NCI-H1436 (cell line): ENCODE measurements around the gene NPY5R.

ENCODE experiments used
- DNase-seq: peaks from one replicate; lab custom pipeline; 2025; lab: John Stamatoyannopoulos, UW

NPY5R gene

DNA sequence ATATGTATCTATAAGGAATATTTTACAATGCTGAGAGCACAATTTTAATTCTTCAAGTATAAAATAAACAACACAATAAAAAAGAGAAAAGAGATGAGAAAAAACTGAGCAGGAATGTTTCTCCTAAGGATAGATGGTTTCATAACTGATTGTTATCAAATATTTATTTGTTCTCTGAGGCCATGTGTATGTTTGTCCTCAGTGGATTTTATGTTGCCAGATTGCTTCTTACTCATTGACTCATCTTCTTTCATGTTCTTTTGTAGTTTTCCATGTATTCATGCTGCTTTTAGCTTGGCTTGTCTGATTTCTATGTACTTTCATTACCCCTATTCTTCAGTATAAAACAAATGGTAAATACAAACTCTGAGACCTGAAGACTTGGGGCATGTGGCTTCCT is 41.2 kb downstream of the NPY5R start:
- no peak for DNase-seq

DNA sequence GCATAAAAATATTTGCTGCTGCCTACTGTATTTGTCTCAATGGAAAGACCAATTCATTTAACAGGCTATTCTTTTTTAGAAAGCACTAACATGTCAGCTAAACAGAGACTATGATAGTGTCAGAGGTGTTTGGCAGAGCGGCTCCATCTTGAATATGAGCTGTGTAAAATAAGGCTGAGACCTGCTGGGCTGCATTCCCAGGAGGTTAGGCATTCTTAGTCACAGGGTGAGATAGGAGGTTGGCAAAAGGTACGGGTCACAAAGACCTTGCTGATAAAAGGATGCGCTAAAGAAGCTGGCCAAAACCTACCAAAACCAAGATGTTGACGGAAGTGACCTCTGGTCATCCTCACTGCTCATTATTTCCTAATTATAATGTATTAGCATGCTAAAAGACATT is 41.8 kb downstream of the NPY5R start:
- no peak for DNase-seq

DNA sequence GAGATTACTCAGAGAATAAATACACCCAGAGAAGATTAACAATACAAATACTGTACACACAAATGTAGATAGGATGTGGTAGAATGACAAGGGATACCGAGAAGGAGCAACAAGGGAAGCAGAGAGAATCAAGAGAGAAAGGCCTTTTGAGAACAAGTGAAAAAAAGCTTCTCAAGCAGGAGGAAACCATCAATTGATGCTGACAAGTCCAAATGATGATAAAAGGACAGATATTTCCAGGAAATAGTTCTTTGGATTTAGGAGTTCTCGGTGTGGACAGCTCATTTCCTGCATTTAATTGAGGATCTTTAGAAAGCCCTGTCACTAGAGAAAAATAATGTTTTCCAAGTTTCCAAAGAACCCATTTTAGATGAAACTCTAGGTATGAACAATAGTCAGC is 48.1 kb downstream of the NPY5R start:
- DNase-seq, result no peak

DNA sequence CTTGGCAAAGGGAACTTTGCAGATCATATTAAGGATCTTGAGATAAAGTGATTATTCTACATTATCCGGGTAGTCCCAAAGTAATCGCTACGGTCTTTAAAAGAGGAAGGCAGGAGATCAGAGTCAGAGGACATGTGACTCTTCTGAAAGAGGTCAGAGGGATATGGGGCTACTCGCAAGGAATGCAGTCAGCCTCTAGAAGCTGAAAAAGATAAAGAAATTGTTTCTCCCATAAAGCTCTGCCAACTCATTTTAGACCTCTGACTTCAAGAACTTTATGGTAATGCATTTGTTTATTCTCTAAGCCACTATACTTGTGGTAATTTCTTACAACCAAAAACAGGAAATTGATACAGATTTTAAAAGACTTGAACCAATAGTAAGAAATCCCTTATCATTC is 48.6 kb downstream of the NPY5R start:
- DNase-seq, result no peak

DNA sequence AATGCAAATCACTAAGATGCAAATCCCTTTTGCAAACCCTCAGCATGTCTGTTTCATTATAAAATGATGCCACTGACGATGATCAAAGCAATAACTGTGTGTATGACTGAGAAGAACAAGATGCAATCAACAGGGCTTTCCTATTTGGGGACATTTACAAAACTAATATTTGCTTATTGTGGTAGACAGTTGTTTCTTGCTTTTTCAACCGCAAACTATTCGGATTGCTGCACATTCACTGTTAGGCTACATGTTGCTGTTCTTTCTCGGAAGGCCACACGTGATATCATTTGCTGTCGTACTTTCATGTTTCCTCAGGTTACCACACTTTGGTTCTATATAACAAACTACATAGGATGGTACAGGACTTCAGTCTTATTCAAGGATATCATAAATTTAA is 49.8 kb downstream of the NPY5R start:
- no peak for DNase-seq

DNA sequence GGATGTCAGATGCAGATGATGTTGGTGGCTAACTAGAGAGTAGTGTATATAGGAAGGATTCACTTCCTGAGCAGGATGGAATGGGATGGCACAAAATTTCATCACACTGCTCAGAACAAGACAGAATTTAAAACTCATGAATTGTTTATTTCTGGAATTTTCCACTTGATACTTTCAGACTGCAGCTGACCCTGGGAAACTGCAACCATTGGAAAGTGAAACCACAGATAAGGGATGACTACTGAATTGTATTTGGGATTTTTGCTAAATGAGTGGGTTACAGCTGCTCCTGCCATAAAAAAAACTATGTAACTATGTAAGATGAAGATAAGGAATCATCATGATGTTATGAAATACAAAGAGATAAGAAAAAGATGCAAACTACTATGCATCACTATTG is 51.4 kb downstream of the NPY5R start:
- DNase-seq, result no peak

DNA sequence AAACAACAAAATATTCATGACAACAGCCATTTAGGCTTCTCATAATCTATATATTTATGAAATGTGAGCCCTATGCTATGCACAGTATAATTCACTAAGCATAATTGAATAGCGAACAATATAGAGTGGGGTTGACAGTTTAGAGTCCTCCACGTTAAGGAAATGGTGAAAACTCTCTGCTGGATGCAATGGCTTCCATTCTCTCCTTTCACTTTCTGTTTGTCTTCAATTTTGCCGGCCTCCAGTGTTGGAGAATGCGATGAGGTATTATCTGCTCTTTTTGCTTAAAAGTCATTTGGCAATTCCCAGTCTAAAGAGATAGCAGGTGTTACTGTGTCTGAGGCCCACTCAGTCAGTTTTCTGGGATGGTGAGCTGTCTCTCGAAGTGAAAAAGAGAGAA is 52.1 kb downstream of the NPY5R start:
- no peak for DNase-seq

DNA sequence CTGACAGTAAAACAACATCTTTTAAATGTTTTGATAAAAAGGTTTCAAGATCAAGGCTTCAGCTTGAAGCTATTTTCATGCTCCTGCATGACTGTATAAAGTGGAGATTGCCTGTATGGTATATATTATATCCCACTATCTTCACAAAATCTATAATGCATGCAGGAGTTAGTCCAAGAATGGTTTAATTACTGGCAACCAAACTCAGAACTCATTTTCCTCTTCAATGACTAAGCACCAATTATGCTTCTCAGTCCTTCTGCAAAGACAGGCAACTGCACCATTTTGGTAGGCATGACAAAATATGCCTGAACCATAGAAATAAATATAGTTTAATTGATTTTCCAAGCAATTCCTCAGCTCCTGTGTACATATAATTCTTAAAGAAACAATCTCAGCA is 54.5 kb downstream of the NPY5R start:
- DNase-seq, result no peak

DNA sequence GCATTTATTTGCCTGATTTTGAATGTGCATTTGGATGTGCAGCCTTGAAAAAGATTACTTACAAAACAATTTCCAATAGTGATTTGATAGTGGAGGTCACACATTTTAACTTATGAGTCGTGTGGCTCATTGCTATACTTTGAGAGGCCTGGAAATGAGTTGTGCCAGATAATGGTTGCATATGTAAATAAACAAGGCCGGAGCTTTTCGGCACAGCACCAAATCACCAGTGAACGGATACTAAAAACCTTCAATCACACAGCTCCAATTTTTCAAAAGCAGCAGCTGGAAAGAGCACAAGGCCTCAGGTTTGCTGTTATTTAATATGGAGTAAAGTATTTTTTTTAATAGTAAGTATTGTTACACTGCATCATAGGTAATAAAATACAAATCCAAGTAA is 57.2 kb downstream of the NPY5R start:
- no peak for DNase-seq
